Measurements from ENCODE around the gene SNX21.

Gene SNX21

DNA sequence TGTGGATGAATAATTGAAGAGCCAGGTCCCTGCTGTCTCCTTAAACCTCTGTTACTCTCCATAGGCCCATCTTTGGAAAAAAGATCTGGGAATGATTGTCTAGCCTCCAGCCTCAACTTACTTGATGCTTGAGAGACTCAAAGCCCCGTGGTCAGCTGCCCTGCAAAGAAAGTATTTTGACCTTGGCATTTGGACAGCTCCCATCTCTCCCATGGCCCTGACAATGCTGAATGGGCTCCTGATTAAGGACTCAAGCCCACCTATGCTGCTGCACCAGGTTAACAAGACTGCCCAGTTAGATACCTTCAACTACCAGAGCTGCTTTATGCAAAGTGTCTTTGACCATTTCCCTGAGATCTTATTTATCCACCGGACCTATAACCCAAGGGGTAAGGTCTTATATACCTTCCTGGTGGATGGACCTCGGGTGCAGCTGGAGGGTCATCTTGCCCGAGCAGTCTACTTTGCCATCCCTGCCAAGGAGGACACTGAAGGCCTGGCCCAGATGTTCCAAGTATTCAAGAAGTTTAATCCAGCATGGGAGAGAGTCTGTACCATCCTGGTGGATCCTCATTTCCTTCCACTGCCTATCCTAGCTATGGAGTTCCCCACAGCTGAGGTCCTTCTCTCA lies 49.0 kb downstream of the SNX21 start:
- DNase-seq (ENCODE audit: low read depth in 2 of 2): no peak

- DNase-seq (ENCODE audit: low read depth in 2 of 2): no peak
Observed at GRCh38 chr20:45883100-45883469, 49.5 kb downstream of the SNX21 start.

GRCh38 chr20:45886590-45887345 lies 53.2 kb downstream of the SNX21 start:
- DNase-seq (ENCODE audit: low read depth in 2 of 2): no peak

- no peak for DNase-seq (ENCODE audit: low read depth in 2 of 2)
Observed at GRCh38 chr20:45887346-45887715, 53.7 kb downstream of the SNX21 start, which contains the start of gene SPATA25. Gene SPATA25 (minus strand): TSS chr20:45887622. CDS start chr20:45887590, 32 bp downstream.

GRCh38 chr20:45888681-45889080 lies 55.1 kb downstream of the SNX21 start:
- DNase-seq (ENCODE audit: low read depth in 2 of 2): no peak

- DNase-seq (ENCODE audit: low read depth in 2 of 2): peak in 1 of 2 experiments; percentile 39
Observed at GRCh38 chr20:45890077-45890984, 56.7 kb downstream of the SNX21 start.

DNA sequence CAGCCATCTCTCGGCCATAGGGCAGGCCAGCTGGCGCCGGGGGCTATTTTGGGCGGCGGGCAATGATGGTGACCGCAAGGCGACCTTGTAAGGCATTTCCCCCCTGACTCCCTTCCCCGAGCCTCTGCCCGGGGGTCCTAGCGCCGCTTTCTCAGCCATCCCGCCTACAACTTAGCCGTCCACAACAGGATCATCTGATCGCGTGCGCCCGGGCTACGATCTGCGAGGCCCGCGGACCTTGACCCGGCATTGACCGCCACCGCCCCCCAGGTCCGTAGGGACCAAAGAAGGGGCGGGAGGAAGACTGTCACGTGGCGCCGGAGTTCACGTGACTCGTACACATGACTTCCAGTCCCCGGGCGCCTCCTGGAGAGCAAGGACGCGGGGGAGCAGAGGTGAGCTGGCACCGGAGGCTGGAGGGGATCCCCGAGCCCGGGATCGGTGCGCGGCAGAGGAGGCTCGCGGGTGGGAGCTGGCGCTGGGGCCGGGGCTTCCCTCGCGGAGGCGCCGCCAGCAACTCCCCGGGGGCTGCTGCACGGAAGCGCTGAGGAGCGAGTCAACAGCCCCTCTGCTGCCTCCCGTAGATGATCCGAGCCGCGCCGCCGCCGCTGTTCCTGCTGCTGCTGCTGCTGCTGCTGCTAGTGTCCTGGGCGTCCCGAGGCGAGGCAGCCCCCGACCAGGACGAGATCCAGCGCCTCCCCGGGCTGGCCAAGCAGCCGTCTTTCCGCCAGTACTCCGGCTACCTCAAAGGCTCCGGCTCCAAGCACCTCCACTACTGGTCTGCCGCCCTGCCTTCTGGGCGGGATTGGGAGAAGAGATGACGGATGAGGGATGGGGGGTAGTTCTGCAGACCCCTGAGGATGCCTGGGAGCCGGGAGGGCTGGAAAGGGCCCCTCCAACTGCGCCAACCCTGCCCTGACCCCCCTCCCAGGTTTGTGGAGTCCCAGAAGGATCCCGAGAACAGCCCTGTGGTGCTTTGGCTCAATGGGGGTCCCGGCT lies 57.7 kb downstream of the SNX21 start, which contains the start of the genes CTSA and NEURL2:
Gene CTSA, plus strand, starts transcription at position 351 of the 999 bp plus-strand sequence. Its CDS starts 234 bp downstream, at position 585.
Gene NEURL2, minus strand, starts transcription at position 224 of the 999 bp plus-strand sequence. Its CDS starts 217 bp downstream, at position 7.
- DNase-seq (ENCODE audit: low read depth in 2 of 2): peak; percentile 73 to 80

DNA sequence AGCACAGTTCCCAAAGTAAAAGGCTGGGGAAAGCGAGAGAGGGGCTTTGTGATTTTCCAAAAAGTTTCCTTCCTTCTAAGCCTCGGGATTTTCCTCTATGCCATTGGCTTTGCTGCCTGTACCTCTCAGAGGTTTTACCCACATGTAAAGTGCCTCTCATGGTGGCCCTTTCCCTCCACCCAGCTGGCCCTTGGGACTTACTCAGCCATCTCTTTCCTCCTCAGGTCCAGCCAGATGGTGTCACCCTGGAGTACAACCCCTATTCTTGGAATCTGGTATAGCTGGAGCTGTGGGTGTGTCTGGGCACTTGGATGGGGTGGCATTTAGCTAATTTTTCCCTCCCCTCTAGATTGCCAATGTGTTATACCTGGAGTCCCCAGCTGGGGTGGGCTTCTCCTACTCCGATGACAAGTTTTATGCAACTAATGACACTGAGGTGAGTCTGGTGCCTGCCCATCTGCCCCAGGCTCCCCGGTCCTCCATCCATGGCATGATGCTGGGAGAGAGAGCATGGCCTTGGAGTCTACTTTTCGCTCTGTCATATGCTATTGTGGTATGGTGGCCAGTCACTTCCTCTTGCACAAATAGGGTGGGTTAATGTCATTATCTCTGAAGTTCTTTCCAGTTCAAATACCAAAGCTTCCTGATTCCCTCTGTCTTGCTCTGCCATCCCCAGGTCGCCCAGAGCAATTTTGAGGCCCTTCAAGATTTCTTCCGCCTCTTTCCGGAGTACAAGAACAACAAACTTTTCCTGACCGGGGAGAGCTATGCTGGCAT lies 58.6 kb downstream of the SNX21 start:
- DNase-seq (ENCODE audit: low read depth in 2 of 2): no peak
